GM18870 (cell line): ENCODE results near the gene SMIM33.
"Not testable (repeated sequence)": the region's sequence is repeated elsewhere in the genome, so short reads cannot be mapped to it uniquely, and the experiment has no call there.

Source experiments
- ATAC-seq: cut with Tn5 transposase; IDR thresholded peaks from one replicate; pipeline ENCODE4 v1.9.1; 2021; ENCODE audit warnings: moderate library complexity; ENCODE audit not compliant: unreplicated experiment

SMIM33 gene

GRCh38 chr5:139470821-139471300, at the start of gene SMIM33:
SMIM33 (plus strand) TSS chr5:139471004; CDS start chr5:139471122, 118 bp downstream.
- no peak for ATAC-seq

GRCh38 chr5:139422307-139422893, 48.4 kb upstream of the SMIM33 start:
- peak; percentile 53 for ATAC-seq

- ATAC-seq: no peak
Observed at GRCh38 chr5:139425497-139425896, 45.3 kb upstream of the SMIM33 start.

- ATAC-seq: no peak
Observed at GRCh38 chr5:139426203-139426885, 44.5 kb upstream of the SMIM33 start.

- ATAC-seq: no peak
Observed at GRCh38 chr5:139430015-139430414, 40.8 kb upstream of the SMIM33 start.

GRCh38 chr5:139431706-139432105, 39.1 kb upstream of the SMIM33 start:
- ATAC-seq: no peak

GRCh38 chr5:139435676-139436075, 35.1 kb upstream of the SMIM33 start:
- ATAC-seq: no peak

- ATAC-seq: no peak
Observed at GRCh38 chr5:139438707-139439012, 32.1 kb upstream of the SMIM33 start.

- peak; percentile 53 for ATAC-seq
Observed at GRCh38 chr5:139439013-139439903, 31.5 kb upstream of the SMIM33 start, which contains the start of gene DNAJC18. DNAJC18 (minus strand) TSS chr5:139439525; CDS start chr5:139439445, 80 bp downstream.

GRCh38 chr5:139440416-139440815, 30.4 kb upstream of the SMIM33 start:
- ATAC-seq: not testable (repeated sequence)

- ATAC-seq: no peak
Observed at GRCh38 chr5:139443831-139444453, 26.9 kb upstream of the SMIM33 start.

- no peak for ATAC-seq
Observed at GRCh38 chr5:139445325-139446170, 25.3 kb upstream of the SMIM33 start.

GRCh38 chr5:139446956-139447779, 23.6 kb upstream of the SMIM33 start:
- peak; percentile 78 for ATAC-seq

- no peak for ATAC-seq
Observed at GRCh38 chr5:139451176-139451575, 19.6 kb upstream of the SMIM33 start.

GRCh38 chr5:139451878-139452660, 18.7 kb upstream of the SMIM33 start:
- ATAC-seq: no peak

GRCh38 chr5:139453683-139454567, 16.9 kb upstream of the SMIM33 start:
- no peak for ATAC-seq

GRCh38 chr5:139454568-139455290, 16.1 kb upstream of the SMIM33 start:
- no peak for ATAC-seq
